Uterus (tissue), 2 donors: ENCODE results near the gene FAM13B.

Experiments used
- CTCF ChIP-seq, 4 experiments: fragments of 200-600 bp in 2 of 4; fragments of 450-650 bp in 2 of 4; sonication (generic) in 2 of 4; IDR thresholded peaks; one replicate each; pipeline ENCODE4 v1.5.1; 2016 to 2019; ENCODE audit warnings: antibody characterized with exemption in 4 of 4, mild to moderate bottlenecking in 2 of 4, moderate library complexity in 1 of 4
- POLR2A ChIP-seq, 2 donors: fragments of 450-650 bp; IDR thresholded peaks; one replicate each; pipeline ENCODE4 v1.6.1; 2016; ENCODE audit warnings: antibody characterized with exemption in 2 of 2, mild to moderate bottlenecking in 1 of 2, moderate library complexity in 1 of 2

- TF ChIP-seq POLR2A (IDR thresholded peaks at IDR 0.05): no peak
- TF ChIP-seq CTCF (IDR thresholded peaks at IDR 0.05): no peak
Observed at GRCh38 chr5:138000102-138000723, 32.7 kb downstream of the FAM13B start.
